ENCODE results near the gene ROBO2.

Gene ROBO2

DNA sequence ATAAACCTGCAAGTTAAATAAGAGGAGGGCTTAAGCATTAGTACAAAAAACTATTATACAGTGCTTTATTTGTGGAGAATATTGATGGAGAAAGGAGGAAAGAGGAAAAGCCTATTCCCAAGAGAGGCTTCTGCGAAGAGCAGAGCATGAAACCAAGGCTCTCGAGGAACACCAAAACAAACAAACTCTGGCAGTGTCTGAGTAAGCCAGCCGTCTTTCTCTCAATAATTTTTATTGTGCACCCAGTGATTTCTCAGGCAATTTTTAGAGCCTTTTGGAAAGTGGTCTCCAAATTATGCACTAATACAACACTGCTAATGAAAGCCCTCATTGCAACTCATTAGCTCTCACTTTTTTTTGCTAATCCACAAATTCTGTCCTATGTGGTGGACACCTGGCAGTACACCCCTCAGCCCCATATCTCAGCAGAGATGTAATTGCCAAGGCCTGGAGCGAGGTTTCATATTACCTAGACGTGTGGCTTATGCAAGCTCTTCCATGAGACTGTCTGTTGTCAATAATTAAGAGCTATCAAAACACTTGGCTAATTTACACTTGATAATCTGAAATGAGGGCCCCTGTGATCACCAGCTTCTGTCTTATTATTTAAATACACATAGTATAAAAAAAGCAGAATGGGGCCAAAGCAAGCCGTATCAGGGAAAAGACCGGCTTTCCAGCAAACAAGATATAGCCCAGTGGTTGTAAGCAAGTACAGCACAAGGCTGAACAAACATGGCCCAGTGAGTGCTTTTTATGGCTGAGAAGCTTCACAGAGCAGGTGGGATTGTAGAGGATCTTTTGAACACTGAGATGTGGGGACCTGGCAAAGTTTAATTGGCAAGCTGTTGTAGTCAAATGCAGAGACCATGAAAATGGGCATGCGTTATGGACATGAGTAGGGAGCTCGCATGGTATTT is 216.9 kb downstream of the ROBO2 start:
- H3K27ac ChIP-seq, result no peak overlapping the region
- TF ChIP-seq CTCF (IDR thresholded peaks at IDR 0.05), result no peak
- no peaks in the 10 kb centered on the region for H3K36me3 ChIP-seq (ENCODE audit: control insufficient read depth, insufficient read depth, low read length)
- H3K4me2 ChIP-seq (ENCODE audit: low read length), result no peak overlapping the region
- no peak overlapping the region for H2AFZ ChIP-seq
- no peaks in the 10 kb centered on the region for H3K9me3 ChIP-seq (ENCODE audit: control insufficient read depth, low read length)
- H3K79me2 ChIP-seq, result no peaks in the 10 kb centered on the region
- H3K4me3 ChIP-seq (ENCODE audit: low read depth, low read length), result no peak overlapping the region
- no peaks in the 10 kb centered on the region for H3K27me3 ChIP-seq (ENCODE audit: control insufficient read depth, insufficient read depth, low read length)
- H3K4me1 ChIP-seq, result no peaks in the 10 kb centered on the region
- H3K9ac ChIP-seq, result no peak overlapping the region

GRCh38 chr3:77259694-77260093 is 219.8 kb downstream of the ROBO2 start:
- no peak for TF ChIP-seq CTCF (IDR thresholded peaks at IDR 0.05)
- no peaks in the 10 kb centered on the region for H3K36me3 ChIP-seq (ENCODE audit: control insufficient read depth, insufficient read depth, low read length)
- no peak overlapping the region for H3K4me2 ChIP-seq (ENCODE audit: low read length)
- no peak overlapping the region for H3K4me3 ChIP-seq (ENCODE audit: low read depth, low read length)
- no peaks in the 10 kb centered on the region for H3K27me3 ChIP-seq (ENCODE audit: control insufficient read depth, insufficient read depth, low read length)
- H3K9ac ChIP-seq, result no peak overlapping the region
- no peaks in the 10 kb centered on the region for H3K79me2 ChIP-seq
- H3K4me1 ChIP-seq, result no peaks in the 10 kb centered on the region
- H2AFZ ChIP-seq, result no peak overlapping the region
- no peaks in the 10 kb centered on the region for H3K9me3 ChIP-seq (ENCODE audit: control insufficient read depth, low read length)
- no peak overlapping the region for H3K27ac ChIP-seq

GRCh38 chr3:77262361-77262760 is 222.5 kb downstream of the ROBO2 start:
- Histone ChIP-seq H3K9ac (no peak overlapping the region), H3K4me2 (ENCODE audit: low read length) (no peak overlapping the region), H3K4me3 (ENCODE audit: low read depth, low read length) (no peak overlapping the region), H3K9me3 (ENCODE audit: control insufficient read depth, low read length) (no peaks in the 10 kb centered on the region), H3K79me2 (no peaks in the 10 kb centered on the region), H3K27me3 (ENCODE audit: control insufficient read depth, insufficient read depth, low read length) (no peaks in the 10 kb centered on the region), H3K36me3 (ENCODE audit: control insufficient read depth, insufficient read depth, low read length) (no peaks in the 10 kb centered on the region), H3K27ac (no peak overlapping the region), H2AFZ (no peak overlapping the region), H3K4me1 (no peaks in the 10 kb centered on the region)
- no peak for TF ChIP-seq CTCF (IDR thresholded peaks at IDR 0.05)

GRCh38 chr3:77267589-77267988 is 227.7 kb downstream of the ROBO2 start:
- no peak for TF ChIP-seq CTCF (IDR thresholded peaks at IDR 0.05)
- H3K4me1 ChIP-seq, result no peaks in the 10 kb centered on the region

DNA sequence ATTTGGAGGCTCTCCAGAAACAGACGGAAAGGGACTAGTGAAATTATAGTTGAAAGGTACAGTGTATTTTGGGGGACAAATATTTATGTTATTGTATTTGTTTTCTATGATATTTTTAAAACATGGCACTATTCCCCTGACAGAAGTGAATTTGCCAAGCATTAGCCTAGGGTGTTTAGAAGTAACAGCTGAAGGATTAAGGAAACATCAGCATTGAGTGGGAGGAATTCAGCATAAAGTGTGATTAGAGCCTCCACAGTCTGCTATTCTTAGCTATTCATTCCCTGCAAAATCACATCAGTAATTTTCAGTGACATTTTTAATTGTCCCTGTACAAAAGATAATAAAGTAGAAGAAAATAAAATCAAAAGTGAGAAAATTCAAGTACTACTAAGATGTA is 231.4 kb downstream of the ROBO2 start:
- Histone ChIP-seq H3K4me3 (ENCODE audit: low read depth, low read length) (no peak overlapping the region), H3K9ac (no peak overlapping the region), H2AFZ (no peak overlapping the region), H3K79me2 (no peaks in the 10 kb centered on the region), H3K4me2 (ENCODE audit: low read length) (no peak overlapping the region), H3K27ac (no peak overlapping the region), H3K9me3 (ENCODE audit: control insufficient read depth, low read length) (no peaks in the 10 kb centered on the region), H3K36me3 (ENCODE audit: control insufficient read depth, insufficient read depth, low read length) (no peaks in the 10 kb centered on the region), H3K27me3 (ENCODE audit: control insufficient read depth, insufficient read depth, low read length) (no peaks in the 10 kb centered on the region), H3K4me1 (no peaks in the 10 kb centered on the region)
- no peak for TF ChIP-seq CTCF (IDR thresholded peaks at IDR 0.05)

More at GRCh38 chr3:77267589-77267988, 227.7 kb downstream of the ROBO2 start:
- no peaks in the 10 kb centered on the region for H3K9me3 ChIP-seq (ENCODE audit: control insufficient read depth, low read length)
- no peak overlapping the region for H3K4me2 ChIP-seq (ENCODE audit: low read length)
- no peaks in the 10 kb centered on the region for H3K36me3 ChIP-seq (ENCODE audit: control insufficient read depth, insufficient read depth, low read length)
- H2AFZ ChIP-seq, result no peak overlapping the region
- no peaks in the 10 kb centered on the region for H3K79me2 ChIP-seq
- H3K4me3 ChIP-seq (ENCODE audit: low read depth, low read length), result no peak overlapping the region
- H3K27ac ChIP-seq, result no peak overlapping the region
- no peak overlapping the region for H3K9ac ChIP-seq
- H3K27me3 ChIP-seq (ENCODE audit: control insufficient read depth, insufficient read depth, low read length), result no peaks in the 10 kb centered on the region
